ENCODE data around the gene VWA8.

GRCh38 chr13:41930154-41930553 is 30.8 kb downstream of the VWA8 start:
- TF ChIP-seq CTCF (IDR thresholded peaks at IDR 0.05) (no peak), POLR2A (IDR thresholded peaks at IDR 0.05) (no peak), POLR2AphosphoS5 (IDR thresholded peaks at IDR 0.05) (no peak)

Data from breast epithelium (tissue), 3 donors.